HG03280 (cell line): ENCODE data around the gene DAP.
"Not testable (repeated sequence)": the region's sequence is repeated elsewhere in the genome, so short reads cannot be mapped to it uniquely, and the experiment has no call there.

ENCODE experiments used
- ATAC-seq: cut with Tn5 transposase; IDR thresholded peaks from one replicate; pipeline ENCODE4 v1.9.1; 2021; ENCODE audit warnings: mild to moderate bottlenecking, moderate library complexity; ENCODE audit not compliant: unreplicated experiment

The DAP gene

GRCh38 chr5:10674582-10674981 is 86.5 kb downstream of the DAP start:
- no peak for ATAC-seq

DNA sequence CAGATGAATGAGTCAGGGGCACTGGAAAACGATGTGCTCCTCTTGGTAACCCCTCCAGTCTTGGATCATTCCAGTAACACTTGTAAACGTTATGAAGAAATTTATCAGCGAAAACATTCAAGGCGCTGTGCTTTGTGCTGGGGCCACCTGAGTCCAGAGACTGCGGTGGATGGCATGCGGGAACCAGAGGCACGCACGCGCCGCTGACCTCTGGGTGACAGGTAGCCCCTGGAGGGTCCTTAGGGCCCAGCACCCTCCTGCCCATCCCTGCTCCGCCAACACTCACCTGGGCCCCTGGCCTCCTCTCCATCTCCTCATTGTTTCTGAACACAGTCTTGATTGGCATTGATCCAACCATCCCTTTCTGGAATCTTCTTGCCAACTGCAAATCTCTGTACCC is 86.9 kb downstream of the DAP start:
- ATAC-seq, result no peak

- no peak for ATAC-seq
Observed at GRCh38 chr5:10673407-10673806, 87.6 kb downstream of the DAP start.

GRCh38 chr5:10673017-10673389 is 88.0 kb downstream of the DAP start:
- ATAC-seq, result no peak

- ATAC-seq, result no peak
Observed at GRCh38 chr5:10672146-10673016, 88.7 kb downstream of the DAP start.

DNA sequence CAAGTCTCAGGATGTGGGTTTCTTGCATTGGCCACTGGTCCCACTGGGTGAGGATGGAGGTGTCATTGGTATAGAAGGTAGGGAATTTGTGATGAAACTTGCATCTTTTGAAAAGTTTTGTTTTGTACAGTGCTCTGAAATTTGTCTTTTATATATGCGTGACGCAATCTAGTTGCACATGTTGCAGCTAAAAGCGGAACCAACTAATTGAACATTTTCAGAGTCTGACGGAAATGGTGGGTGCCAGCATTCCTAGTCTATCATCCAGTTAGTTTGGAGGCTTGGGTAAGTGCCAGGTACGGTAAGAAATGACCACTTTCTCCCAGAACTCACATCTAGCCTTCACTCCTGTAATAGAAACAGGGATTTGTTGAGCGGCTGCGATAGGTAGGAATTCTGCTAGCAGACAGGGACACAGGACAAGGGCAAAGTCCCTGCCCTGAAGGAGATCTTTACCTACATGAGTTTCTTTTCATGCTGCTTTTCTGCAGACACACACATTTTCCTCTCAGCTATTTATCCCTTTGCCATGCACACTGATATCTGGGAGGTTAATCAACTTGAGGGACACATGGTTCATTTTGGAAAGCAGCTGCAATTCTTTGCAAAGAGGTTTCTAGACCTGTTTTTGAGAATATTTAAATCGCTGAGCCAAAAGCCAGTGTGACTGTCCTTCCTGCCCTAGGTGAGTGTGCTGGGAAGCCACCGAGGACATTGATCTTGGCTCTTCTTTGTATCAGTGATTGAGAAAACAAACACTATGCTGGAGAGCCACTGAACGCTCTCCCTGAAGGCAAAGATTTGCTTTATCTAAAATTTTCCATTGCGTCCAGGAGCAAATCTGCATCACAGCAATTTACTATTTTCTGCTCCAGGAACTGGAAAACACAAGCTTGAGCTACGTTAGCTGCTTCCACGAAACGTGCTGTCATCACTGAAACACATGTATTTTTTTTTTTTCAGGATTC is 89.7 kb downstream of the DAP start:
- no peak for ATAC-seq

GRCh38 chr5:10669983-10670382 is 91.1 kb downstream of the DAP start:
- ATAC-seq, result no peak

DNA sequence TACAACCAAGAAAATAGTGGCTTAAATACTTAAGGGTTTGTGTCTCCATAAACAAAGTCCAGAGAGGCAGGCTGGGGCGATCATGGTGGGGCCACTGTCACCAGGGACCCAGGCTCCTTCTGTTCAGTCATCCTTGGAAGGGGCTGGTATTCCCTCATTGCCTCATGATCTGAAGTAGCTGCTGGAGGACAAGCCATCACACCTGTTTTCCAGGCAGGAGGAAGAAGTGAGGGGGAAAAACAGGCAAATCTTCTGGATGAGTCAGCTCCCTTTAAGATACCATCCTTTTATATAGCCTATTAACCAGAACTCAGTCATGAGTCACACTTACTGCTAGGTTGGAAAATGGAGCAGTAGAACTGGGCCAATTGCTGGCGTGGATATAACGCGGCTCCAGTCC is 92.3 kb downstream of the DAP start:
- ATAC-seq, result no peak

- no peak for ATAC-seq
Observed at GRCh38 chr5:10667431-10668057, 93.5 kb downstream of the DAP start.

DNA sequence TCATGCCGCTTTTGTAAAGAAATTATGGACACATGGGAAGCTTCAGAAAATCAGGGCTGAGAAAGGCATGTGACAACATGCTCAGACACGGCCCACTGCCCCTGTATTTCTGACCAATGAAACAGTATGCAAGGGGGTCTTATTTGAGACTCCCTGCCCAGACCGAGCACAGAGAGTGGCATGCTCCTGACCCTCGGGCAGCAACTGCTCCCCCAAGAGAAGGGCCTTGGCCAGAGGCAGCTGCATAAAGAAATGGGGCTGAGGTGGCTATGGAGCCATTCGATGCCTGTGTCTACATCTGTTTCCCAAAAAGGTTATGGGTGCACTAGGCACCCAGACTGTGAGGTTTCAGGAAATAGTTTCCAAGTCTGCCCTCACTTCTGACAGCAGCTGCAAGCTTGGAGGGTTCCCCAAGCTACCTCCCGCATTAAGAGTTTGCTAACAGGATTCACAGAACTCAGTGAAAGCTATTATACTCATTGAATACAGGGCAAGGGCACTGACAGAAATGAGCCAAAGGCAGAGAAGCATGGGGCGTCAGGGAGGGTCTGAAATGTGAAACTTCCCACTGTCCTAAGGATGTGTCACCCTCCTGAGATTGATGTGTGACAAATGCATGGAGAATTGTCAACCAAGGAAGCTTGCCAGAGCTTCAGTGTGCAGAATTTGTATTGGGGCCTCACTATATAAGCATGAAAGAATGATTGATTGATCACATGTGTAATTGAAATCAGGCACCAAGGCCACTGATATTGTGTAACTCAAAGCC is 94.3 kb downstream of the DAP start:
- no peak for ATAC-seq

DNA sequence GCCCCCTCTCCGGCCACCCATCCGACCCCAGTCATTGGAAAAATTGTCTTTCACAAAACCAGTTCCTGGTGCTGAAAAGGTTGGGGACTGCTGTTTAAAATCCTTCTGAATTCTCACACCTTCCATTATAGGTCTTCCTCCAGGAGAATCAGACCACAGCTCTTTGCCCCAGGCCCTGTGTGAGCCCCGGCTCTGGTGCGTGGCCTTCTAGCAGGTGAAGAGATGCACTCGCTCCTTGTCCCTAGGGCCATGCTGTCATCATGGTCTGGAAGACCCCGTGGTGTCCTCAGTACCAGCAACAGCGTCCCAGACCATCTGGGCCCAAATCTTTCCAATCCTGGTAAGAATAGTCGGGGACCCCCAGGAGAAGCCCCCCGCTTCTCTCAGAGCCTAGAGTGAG is 95.2 kb downstream of the DAP start:
- no peak for ATAC-seq

DNA sequence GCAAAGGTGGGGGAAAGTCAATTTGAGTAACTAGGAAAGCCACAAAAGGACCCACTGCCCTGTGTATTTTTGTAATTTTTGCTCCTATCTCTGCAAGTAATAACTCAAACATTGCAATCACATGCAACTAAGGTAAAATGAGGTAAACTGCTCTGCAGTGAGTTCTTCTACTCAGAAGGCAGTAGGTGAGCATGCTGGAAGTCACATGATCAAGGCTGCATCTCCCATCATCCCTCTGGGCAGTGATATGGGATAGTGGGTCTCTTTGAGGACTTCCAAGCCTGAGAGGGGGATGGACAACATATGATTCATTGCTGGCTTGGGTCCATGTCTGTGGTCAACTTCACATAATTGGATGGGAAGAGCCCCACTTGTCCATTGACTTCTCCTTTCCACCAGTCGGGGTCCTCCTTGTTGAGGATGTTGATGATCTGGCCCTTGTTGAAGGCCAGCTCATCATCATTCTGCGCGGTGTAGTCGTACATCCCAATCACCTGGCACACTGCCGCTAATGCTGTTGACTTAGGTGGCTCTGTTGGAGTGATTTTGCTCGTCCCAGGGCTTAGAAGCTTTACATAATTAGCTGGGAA is 96.8 kb downstream of the DAP start:
- not testable (repeated sequence) for ATAC-seq

GRCh38 chr5:10663489-10664179 is 97.4 kb downstream of the DAP start:
- ATAC-seq, result no peak

DNA sequence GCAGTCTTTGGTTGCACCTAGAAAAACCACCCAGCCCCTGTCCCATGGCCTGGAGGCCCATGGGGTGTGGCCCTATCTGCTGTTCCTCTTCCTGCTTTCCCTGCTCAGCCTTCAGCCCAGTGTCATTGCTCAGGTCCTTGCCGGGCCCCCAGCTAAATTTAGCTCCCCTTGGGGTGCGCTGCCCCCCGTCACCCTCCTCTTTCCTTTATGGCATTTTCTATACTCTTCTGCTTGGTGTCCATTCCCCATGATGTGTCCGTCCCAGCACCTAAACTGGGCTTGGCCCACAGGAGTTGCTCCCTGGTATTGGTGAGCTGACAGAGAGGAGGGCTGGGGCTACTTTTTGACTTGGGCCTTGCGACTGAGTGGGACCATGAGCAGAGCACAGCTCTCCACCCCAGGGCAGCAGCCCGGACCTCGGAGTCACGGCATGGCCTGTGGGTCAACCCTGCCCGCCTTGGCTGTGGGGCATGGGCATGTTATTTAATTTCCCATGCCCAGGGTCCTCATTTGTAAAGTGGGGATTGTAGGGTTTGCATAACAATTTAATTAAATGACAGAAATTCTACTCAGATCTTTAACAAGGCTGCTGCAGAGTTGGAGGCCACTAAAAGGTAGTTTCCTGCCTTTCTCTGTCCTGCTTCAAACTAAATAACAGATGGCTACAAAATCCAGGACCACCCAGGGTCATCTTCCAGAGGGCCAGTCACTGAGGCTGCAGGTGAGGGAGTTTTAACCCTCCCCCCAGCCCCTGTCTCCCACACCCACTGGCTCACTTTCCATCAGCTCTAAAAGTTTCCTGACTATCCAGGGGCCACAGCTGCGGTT is 98.2 kb downstream of the DAP start:
- ATAC-seq, result no peak

DNA sequence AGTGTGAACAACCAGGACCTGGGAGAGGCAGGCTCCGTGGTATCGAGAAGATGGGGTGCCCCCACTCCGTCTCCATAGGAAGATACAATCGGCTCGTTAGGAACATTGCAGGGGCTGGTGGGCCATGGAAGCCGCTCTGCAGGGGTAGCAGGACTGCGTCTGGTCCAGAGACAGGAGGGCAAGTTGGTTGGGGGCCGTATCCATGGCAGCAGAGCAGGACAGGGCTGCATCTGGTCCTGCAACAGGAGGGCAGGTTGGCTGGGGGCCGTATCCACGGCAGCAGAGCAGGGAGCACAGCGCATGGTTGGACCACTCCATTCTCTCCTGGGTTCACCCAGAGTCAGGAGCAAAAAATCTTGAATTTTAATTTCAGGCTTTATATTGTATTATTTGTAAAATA is 99.0 kb downstream of the DAP start:
- no peak for ATAC-seq

GRCh38 chr5:10661401-10661800 is 99.6 kb downstream of the DAP start:
- no peak for ATAC-seq

DNA sequence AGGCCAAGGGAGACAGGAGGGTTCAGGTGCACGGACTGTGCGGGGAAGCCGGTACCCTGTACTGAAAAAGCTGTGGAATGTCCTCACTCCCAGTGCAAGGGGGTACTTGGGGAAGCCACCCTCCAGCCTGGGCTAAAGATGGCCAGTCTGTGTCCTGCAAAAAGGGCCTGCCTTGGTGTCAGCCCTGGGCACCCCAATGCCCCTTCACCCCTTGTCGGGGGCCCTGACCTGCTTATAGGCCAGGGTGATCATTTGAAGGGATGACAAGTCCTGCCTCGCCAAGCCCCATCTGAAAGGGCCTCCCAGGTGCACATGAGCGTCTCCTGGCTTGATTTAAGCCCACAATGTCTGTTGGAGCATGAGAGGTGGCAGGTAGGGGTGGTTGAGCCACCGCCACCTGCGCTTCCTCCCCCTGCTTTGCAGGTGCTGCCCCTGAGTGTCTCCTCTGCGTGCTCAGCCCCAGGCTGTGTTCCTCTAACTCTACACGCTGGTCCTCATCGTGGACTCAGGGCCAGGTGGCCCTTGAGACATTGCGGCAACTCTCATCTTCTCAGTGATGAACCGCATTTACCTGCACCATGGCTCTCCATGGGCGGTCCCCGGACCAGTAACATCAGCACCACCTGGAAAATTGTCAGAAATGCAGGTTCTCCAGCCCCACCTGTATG is 100.2 kb downstream of the DAP start:
- no peak for ATAC-seq

- ATAC-seq, result no peak
Observed at GRCh38 chr5:10660135-10660534, 100.9 kb downstream of the DAP start.
